Measurements from ENCODE around the gene ANKRD6.
A peak's percentile ranks its signal among the peaks of the same experiment; 100 is the strongest.
"Not testable (repeated sequence)": the region's sequence is repeated elsewhere in the genome, so short reads cannot be mapped to it uniquely, and the experiment has no call there.

The ANKRD6 gene

DNA sequence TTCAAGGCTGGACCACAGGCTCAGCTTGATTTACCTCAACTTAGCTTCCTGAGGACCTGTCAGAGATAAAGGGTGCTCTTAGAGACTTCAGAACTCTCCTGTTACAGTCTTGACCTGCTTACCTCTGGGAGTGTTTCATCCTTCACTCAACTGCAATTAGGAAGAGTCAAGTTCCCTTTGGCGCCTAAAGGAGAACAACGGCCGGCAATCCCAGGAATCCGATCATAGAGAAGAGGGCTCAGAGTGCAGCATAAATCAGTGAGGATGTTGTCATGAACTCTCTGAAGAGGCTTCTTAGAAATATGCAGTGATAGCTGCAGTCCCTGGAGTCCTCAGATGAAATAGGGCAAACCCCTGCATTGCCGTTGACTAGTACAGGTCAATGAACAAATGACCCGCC is 169.2 kb downstream of the ANKRD6 start:
- no peak for DNase-seq (ENCODE audit: low spot score)

GRCh38 chr6:89604653-89605052 is 171.7 kb downstream of the ANKRD6 start:
- no peak for DNase-seq (ENCODE audit: low spot score)

DNA sequence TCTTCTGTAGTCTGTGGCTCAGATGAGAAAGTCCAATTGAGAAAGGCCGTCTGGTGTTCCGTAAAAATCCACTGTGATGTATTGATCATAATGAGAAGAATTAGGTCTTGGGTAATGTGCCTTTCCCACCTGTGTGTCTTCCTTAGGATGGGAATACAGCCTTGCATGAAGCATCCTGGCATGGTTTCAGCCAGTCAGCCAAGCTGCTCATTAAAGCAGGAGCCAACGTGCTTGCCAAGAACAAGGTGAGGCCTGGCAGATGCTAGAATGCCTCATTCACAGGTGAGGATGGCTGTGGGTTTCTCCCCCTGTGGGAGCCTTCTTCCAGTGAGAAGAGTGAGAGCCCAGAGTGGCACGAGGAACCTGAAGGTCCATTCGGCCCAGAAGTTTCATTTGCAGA is 172.9 kb downstream of the ANKRD6 start:
- no peak for DNase-seq (ENCODE audit: low spot score)

GRCh38 chr6:89610149-89610642 is 177.2 kb downstream of the ANKRD6 start:
- DNase-seq (ENCODE audit: low spot score), result peak; percentile 80

DNA sequence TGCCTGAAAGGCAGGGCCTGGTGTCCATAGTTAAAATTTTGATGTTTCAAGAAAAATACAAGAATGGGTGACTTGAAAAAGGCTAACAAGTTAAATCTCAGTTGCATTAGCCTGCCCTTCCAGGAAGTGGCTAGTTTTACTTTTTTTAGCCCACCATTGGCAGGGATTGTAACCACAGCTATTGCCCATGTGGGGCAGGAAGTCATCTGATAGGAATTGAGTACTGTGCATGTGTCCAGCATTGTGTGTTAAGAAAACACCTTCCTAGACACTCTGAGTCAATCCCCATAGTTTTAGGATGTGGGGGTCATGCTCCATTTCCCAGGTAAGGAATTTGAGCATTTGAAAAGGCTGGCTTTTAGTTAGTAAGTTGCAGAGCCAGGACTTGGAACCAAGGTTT is 178.7 kb downstream of the ANKRD6 start:
- DNase-seq (ENCODE audit: low spot score), result no peak

DNA sequence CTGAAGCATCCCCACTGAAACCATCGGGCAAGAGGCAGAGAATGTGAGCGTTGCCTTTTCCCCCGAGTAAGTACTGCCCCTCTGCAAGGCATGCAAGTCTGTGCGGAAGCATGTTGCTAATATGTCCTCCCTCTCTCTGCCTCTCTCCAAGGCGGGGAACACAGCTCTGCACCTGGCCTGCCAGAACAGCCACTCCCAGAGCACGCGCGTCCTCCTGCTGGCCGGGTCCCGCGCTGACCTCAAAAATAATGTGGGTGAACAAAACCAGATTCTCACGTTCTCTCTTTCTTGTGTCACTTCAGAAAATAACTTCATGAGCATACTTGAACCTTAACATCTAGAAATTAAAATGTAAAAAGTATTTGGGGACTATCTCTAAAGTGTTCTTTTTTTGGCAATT is 179.2 kb downstream of the ANKRD6 start:
- DNase-seq (ENCODE audit: low spot score), result no peak

- DNase-seq (ENCODE audit: low spot score), result no peak
These were observed 180.8 kb downstream of the ANKRD6 start for GRCh38 chr6:89613790-89614189.

DNA sequence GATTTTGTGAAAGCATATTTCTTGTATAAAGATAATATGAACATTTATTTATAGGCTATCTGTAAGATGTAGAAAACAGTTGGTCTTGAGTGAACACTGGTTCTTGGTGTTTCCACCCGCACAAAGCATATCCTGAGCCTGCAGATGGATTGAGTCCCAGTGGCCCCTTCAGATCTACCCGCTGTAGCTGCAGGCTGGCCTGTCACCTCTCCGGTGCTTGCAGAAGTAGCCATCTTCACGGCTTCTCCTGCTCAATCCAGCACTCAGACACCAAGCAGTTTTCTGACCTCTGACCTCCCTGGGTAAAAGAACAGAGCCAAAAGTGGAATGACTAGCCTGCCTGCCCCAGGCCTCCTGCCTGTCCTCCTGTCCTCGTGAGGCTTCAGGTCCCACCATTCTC is 182.9 kb downstream of the ANKRD6 start:
- DNase-seq (ENCODE audit: low spot score), result no peak

GRCh38 chr6:89616531-89616930 is 183.6 kb downstream of the ANKRD6 start:
- no peak for DNase-seq (ENCODE audit: low spot score)

GRCh38 chr6:89618026-89618425 is 185.1 kb downstream of the ANKRD6 start:
- no peak for DNase-seq (ENCODE audit: low spot score)

GRCh38 chr6:89619567-89619966 is 186.6 kb downstream of the ANKRD6 start:
- DNase-seq (ENCODE audit: low spot score), result no peak

- no peak for DNase-seq (ENCODE audit: low spot score)
These were observed 190.8 kb downstream of the ANKRD6 start for GRCh38 chr6:89623749-89624148.

- no peak for DNase-seq (ENCODE audit: low spot score)
These were observed 197.5 kb downstream of the ANKRD6 start for GRCh38 chr6:89630488-89630887.

- not testable (repeated sequence) for DNase-seq (ENCODE audit: low spot score)
These were observed 203.5 kb downstream of the ANKRD6 start for GRCh38 chr6:89636412-89636811.

DNA sequence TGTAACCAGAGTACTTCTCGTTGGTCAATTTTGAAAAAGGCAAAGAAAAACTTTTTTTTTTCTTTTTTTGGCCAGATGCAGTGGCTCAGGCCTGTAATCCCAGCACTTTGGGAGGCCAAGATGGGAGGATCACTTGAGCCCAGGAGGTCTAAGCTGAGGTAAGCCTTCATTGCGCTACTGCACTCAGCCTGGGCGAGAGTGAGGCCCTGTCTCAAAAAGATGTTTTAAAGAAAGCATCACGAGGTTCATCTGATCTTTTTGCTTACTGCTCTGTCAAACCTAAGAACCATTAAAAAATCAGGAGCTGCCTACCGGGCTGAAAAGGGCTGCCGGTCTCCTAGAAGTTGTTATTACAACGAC is 205.0 kb downstream of the ANKRD6 start:
- no peak for DNase-seq (ENCODE audit: low spot score)

- DNase-seq (ENCODE audit: low spot score), result peak; percentile 96
These were observed 205.6 kb downstream of the ANKRD6 start, which contains the start of gene LYRM2 for GRCh38 chr6:89638320-89639195. LYRM2 (minus strand) TSS chr6:89638747; CDS start chr6:89638716, 31 bp downstream.

DNA sequence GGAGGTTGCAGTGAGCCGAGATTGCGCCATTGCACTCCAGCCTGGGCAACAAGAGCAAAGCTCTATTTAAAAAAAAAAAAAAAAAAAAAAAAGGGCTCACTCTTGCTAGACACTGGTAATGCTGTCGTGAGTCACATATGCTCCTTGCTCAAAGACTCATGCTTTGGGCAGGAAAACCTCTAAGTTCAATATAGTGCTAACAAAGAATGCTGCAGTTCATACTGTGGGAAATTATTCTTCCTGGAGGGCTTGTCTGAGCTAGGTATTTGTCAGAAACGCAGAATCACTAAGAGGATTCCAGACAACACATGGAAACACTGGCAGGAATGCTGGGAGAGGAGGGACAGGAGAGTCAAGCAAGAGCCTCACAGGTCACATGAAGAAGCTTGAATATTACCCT is 207.9 kb downstream of the ANKRD6 start:
- no peak for DNase-seq (ENCODE audit: low spot score)

DNA sequence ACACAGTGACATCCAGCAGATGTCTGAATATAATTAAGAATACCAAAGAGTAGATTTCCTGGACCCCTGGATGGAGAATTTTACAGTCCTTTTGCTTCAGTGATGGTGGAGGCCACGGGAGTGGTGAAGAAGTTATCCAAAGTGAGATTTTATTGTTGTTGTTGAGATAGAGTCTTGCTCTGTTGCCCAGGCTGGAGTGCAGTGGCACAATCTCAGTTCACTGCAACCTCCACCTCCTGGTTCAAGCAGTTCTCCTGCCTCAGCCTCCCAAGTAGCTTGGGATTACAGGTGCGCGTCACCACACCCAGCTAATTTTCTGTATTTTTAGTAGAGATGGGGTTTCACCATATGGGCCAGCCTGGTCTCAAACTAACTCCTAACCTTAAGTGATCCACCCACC is 208.6 kb downstream of the ANKRD6 start:
- DNase-seq (ENCODE audit: low spot score), result not testable (repeated sequence)

GRCh38 chr6:89642956-89643355 is 210.0 kb downstream of the ANKRD6 start:
- no peak for DNase-seq (ENCODE audit: low spot score)

DNA sequence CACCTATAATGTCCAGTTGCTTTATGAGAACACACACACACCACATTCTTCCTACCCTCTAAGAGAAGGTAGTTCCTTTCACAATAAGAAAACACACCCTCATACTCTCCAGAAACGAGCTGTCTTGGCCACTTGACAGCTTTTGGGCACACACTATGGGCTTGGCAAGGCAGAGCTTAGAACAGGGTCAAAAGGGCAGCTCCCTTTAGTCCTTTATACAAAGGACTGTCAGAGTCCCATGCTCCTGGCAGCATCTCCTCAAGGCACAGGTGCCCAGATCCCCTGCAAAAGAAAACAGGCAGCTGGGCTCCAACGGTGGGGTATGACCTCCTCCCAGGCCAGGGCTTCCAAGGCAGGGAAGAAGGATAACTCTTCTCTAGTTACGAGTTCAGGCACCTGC is 210.5 kb downstream of the ANKRD6 start:
- no peak for DNase-seq (ENCODE audit: low spot score)

GRCh38 chr6:89644864-89645263 is 211.9 kb downstream of the ANKRD6 start:
- DNase-seq (ENCODE audit: low spot score), result no peak

GRCh38 chr6:89649682-89650081 is 216.7 kb downstream of the ANKRD6 start:
- DNase-seq (ENCODE audit: low spot score), result no peak

- no peak for DNase-seq (ENCODE audit: low spot score)
These were observed 217.6 kb downstream of the ANKRD6 start for GRCh38 chr6:89650579-89650978.

- no peak for DNase-seq (ENCODE audit: low spot score)
These were observed 222.2 kb downstream of the ANKRD6 start for GRCh38 chr6:89655122-89655521.
